CD4-positive, alpha-beta T cell treated with Interleukin-4 for 1 hour (primary cell): Measurements from ENCODE around the gene DAGLA.

Source experiments
- DNase-seq, 2 donors: peaks; one replicate each; pipeline ENCODE4 v3.0.0-alpha.2; 2020 to 2022

DAGLA gene

DNA sequence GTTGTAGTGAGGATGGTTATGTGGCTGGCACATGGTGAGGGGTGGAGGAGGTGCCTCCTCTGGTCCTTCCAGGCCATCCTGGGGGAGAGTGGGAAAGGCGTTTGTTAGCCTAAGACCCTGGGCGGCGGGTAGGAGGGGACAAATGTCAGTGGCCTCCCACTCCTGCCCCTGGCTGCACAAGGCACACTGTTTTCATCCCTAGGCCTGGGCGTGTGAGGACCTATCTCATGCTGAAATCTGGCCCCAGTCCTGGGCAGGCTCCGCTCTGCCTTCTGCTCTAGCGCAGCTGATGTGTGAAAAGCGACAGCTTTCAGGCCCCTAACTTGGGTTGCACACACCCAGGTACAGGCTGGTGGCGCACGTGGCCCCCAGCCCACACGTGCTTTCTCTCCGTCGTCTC lies 32.1 kb downstream of the DAGLA start:
- DNase-seq: no peak

DNA sequence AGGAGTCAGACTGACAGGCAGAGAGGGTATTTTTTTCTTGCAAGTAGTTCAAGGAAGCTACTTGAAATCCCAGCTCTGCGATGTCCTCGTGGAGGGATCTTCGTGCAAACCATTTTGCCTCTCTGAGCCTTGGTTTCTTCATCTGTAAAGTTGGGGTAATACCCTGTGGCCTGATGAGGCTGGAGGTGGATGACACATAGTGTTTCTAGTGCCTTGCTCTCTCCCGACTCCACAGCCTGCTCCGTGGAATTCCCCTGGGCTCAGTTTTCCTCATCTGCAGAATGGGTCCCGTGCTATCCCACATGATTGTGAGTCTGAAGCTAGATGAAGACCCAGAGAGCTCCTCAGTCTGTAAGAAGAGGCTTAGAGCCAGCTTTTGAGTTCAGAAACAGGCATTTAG lies 32.7 kb downstream of the DAGLA start:
- no peak for DNase-seq

DNA sequence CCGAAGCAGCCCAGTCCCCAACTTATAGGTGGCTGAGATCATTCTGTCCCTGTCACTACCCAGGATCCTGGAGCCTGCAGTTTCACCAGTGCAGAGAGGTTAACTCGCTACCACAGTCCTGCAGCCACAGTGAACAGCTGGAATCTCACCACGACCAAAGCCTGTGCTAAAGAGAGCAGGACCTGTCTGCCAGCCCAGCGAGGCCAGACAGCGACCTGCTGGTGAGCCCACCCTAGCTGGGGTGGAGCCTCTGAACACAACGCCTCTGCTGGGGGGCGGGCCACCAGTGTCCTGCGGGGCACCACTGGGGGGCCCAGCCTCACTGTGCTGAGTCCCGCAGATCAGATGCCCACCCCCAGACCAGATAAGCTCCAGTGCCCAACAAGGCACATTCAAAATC lies 33.3 kb downstream of the DAGLA start:
- DNase-seq: no peak

DNA sequence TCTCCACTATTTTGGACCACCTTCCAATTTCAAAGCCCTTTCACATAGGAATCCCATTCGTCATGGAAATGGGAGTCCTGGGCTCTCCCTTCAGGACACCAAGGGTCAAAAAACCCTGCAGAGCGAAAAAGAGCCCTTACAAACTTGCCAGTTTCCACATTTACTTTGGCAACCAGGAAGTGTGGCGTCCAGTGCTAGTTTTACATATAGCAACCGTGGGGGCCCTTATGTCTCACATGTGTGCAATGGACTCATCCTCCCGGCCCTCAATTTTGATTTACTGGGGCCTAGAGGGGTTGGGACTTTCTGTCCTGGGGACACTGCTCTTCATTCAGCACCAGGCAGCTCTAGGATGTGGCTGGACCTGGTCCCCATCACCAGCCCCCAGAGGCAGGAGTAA lies 33.7 kb downstream of the DAGLA start:
- no peak for DNase-seq

DNA sequence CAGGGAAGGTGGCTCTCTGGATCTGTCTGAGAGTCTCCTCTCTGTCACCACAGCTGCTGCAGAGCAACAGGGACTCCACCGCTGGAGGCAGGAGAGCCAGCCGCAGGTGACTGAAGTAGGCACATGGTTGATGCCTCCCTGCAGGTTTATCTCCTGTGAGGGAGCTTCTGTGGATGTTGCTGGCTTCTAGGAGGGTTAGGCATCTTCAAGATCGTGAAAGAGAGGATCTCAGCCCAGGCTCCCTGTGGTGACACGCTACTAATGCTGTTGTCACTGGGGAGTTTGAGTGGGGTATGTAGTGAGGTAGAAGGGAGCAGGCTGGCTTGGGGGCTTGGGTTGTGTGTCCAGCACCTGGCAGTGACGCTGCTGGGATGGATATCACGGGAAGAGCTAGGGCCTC lies 34.1 kb downstream of the DAGLA start:
- DNase-seq: no peak

DNA sequence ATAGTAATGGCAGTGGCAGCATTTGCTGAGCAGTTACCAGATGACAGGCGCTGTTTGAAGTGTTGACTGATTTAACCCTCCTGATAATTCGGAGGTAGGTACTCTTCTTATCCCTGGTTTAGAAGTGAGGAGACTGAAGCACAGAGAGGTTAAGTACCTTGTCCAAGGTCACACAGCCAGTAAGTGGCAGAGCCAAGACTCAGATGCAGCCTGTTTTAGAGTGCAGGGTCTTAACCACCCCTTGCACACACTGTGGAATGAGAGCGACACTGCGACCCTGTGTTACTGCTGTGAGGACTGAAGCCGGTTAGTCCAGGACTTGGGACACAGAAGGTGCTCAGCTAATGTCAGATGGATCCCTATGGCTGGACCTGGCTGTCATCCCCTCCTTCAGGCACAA lies 34.7 kb downstream of the DAGLA start:
- DNase-seq: no peak

DNA sequence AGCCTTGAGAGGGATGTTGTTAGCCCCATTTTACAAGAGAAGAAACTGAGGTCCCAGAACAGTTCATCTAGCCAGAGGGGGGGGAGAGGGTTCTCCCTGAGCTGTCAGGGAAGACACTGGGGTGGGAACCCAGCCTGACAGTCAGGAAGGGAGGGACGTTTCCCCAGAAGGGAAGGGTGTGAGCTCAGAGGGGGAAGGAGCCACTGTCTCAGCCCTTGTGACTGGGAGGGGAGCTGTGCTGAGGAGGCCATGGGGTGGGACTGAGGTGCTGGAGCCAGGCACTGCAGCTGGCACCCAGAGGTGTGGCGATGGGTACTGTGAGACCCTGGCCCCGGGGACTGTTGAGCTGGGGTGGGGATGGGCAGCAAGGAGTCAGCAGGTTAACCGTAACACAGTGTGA lies 35.7 kb downstream of the DAGLA start:
- peak in 1 of 2 donors; percentile 34 for DNase-seq

DNA sequence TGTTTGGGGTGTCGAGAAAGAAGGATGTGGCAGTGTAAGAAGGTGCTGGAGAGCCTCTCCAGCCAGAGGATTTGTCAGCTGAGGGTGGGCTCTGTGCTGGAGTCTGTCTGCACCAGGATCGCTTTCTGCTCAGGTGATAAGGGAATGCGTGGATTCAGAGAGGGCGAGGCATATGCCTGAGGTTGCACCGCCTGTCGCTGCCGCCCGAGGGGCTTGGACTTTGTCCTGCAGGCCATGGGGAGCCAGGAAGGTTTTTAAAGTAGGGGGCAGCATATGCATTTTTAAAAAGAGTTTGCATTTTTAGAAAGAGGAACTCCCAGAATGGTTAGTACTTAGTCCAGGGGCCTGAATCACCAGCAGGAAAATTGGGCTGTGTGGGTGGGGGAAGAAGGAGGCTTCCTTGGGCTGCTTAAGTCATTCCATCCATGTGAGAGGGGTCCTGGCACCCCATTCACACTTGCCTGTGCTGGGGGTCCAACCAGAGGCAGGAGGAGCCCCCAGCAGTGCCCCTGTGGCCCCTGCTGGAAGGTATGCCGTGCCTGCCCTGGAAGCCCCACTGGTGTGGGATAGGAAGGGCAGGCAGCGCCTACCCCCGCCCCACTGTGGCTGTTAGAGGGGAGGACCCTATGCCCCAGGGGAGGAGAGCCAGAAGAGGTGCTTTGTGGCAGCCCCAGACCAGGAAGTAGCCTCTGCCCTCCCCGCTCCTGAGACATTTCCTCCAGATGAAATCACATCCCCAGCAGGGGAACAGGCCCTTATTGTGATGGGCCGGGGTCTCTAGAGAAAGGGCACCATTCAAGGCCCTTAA lies 36.5 kb downstream of the DAGLA start:
- DNase-seq: no peak

DNA sequence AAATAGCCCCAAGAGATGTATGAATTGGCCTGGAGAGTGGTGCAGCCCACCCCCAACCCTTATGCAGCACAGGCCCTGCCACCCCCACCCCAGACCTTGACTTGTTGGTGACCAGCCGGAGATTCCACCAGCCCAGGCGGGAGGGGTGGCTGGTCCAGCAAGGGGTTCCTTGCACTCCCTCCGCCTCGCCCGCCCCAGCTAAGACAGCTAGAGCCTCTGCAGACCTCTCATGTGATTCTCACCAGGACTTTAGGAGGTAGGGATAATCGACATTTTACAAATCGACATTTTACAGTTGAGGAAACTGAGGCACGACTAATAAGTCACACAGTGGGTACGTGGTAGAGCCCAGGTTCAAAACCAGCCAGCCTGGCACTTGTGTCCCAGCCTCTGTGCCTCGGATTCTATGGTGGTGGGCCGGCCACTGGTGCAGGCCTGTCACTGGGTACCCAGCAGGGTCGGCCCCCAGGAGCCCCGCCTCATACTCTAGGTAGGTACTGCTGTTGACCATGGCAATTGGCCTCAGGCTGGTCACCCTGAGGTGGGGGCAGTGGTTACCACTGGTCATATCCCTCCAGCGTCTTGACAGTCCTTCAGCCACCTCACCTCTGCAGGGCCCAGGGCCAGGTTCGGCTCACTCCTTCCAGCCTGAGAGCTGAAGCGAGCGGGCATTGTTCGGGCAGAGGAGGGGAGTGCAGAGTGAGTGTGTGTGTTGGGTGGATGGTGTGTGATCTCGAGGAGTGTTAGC lies 37.3 kb downstream of the DAGLA start:
- no peak for DNase-seq

DNA sequence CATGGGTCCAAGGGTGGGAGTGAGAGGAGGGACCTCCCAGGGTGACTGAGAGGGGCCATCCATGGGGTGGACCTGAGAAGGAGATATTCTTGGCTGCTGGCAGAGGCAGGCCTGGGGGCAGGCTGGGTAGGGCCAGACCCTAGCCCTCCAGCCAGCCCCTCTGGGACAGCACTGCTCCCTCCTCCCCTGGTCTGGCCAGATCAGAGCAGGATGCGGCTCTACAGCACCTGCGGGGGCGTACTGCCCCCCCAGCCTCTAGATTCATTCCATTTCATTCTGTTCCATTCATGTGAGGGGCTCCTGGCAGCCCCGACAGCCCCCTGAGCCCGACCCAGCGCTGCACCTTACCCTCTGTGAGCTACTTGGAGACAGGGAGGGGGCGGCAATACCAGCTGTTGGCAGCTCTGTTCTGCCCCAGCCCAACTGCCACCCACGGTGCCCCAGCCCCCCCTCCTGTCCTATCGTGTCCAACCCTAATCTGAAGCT lies 37.9 kb downstream of the DAGLA start:
- no peak for DNase-seq

DNA sequence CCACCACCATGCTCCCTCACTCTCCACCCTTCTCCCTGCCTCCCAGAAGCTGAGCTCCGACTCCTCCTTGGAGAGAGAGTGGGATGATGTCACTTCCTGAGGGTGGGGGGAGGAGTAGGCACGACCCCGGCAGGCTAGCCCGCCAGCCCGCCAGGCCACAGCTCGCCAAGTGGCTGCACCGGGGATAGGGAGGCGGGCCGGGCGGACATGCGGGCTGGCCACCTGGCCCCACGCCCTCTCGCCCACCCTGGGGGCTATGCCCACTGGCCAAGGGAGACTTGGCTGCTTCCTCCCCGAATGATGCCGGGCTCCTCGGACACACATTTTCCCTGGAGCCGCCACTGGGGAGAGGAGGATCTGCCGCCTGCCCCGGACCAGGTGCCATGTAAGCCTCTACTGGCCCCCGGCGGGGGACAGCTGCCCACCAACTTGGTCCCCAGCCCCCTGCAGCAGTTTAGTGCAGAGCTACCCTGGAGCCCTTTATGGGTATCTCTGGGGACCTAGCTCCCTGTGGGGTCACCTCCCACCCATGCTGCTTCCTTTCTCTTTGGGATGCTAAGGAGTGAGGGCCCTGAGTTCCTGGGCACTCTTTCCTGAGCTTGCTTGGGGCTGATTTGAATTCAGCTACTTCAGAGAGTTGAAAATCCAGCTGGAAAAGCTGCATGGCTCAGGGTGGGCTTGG lies 38.6 kb downstream of the DAGLA start:
- no peak for DNase-seq

DNA sequence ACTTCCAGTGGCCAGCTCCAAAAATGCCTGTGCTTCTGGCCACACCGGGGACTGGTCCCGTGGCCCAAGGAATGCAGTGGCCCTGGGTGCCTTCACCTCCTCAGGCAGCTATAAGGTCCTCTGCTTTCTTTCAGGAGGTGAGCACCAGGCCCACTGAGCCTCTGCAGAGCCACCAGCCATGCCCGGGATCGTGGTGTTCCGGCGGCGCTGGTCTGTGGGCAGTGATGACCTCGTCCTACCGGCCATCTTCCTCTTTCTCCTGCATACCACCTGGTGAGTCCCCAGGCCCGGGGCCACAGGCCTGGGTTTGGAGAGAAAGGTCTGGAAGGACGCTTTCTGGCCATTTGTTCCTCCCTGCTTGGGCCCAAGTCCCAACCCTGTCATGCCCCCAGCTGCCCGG lies 39.8 kb downstream of the DAGLA start:
- DNase-seq: no peak

DNA sequence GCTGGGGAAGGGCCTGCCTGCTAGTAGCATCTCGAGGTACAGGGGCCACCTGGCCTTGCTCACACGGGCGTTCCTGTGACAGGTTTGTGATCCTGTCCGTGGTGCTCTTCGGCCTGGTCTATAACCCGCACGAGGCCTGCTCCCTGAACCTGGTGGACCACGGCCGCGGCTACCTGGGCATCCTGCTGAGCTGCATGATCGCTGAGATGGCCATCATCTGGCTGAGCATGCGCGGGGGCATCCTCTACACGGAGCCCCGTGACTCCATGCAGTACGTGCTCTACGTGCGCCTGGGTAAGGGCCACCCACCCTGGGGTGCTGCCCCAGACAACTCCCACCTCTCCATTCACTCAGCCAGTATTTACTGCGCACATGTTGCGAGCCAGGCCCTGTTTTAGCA lies 40.4 kb downstream of the DAGLA start:
- no peak for DNase-seq

DNA sequence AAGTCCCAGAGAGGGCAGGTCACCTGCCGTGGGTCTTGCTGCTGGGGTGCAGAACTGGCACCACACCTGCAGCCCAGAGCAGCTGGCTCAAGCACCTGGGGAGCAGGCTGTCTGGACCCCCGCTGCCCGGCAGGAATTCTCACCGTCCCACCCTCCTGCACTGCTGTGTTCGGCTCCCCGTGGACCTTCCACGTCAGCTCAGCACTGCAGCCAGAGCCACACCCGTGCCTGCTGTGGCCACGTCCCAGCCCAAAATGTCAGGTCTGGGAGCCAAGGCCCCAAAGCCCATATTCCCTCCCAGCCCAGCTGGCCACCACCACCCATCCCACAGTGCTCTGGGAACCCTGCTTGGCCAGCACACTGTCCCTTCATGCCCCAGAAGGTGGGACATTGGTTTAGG lies 44.2 kb downstream of the DAGLA start:
- DNase-seq: no peak

DNA sequence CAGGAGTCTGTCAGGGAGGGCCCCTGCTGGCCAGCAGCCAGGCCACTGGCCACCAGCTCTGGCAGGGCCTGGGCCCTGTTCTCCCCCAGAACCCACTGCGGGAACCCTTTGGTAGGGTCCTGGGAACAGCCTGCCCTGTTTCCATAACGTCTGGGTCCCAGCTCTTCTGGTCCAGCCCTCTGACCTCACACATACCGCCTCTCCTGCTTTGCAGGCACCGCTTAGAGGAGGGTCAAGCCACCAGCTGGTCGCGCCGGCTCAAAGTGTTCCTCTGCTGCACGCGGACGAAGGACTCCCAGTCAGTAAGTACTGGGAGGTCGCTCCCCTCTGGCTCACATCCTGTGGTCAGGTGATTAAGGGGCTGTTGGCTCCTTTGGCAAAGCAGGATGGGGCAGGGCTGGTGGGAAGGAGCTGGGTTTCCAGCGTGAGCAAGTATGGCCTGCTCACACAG lies 45.6 kb downstream of the DAGLA start:
- no peak for DNase-seq

DNA sequence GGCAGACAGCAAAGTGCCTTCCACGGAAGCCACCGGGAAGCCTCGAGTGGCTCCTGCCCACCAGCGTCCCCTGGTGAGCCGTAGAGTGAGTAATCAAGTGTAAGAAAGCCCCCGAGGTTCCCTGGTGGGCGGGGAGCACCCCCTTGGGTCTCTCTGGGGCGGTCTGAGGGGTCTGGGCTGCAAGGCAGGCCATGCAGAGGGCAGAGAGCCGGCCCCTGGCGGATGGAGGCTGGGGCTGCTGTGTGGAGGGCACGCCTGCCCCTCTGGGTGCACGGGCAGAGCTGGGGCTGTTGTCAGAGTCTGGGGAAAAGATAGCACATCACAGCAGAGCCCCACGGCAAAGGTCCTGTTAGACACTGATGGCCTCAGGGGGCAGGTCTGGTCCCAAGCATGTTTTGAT lies 46.6 kb downstream of the DAGLA start:
- no peak for DNase-seq

DNA sequence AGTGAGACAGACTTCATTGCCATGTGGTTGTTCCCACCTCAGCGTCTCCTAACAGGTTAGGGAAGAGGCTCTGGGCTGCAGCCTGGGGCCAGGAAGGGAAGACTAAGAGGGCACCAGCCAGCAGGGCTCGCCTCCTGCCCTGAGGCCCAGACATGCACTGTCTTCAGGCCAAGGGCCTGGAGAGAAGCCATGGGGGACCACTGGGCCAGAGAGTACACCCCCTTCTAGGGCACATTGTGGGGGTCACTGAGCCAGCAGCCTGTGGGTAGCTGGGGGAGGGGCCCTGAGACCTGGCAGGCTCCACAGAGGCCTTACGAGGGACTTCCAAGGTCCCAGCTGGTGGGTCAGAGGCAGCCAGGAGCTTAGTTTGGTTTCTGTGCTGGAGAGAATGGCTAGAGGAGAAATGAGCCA lies 47.2 kb downstream of the DAGLA start:
- no peak for DNase-seq

DNA sequence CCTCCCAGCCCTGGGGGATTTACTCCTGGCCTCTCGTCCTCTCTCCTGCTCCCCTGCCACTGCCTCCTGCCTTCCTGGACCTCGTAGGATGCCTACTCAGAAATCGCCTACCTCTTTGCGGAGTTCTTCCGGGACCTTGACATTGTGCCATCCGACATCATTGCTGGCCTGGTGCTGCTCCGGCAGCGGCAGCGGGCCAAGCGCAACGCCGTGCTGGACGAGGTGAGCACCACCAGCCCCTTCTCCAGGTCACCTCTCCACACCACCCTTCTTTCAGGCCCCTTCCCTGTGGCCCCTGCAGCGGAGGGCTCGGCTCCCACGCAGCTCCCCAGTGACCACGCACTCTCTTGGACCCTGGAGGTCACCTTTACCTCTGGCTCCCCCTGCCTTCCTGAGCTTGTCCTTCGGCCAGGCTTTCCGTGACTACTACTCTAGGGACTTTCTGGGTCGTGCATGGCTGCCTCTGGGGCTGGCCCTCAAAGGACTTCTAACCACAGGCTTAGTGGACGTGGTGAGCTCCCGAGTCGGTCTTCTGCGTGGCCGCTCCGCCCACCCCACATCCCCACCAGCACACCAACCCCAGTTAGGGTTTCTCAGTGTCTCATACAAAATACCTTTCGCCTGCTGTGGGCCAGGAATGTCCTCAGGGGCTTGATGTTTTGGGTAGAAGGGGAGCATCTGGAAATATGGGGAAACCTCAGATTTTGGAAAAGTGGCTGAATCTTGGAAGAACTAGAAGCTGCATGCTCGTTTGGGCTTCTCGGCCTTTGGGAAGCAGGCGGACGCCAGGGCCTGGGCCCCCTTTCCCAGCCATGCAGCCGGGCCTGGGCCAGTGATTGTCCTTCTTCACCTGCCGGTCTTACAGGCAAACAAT lies 48.1 kb downstream of the DAGLA start:
- DNase-seq: no peak

DNA sequence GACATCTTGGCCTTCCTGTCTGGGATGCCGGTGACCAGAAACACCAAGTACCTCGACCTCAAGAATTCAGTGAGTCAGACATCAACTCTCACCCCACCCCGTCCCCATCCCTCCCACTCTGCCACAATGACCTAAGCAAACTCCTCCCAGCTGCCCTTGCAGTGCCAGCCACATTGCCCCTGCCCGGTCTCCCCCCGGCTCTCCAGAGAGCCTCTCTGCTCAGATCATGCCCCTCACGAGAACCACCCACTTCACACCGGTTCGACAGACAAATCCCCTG lies 48.7 kb downstream of the DAGLA start:
- DNase-seq: no peak

DNA sequence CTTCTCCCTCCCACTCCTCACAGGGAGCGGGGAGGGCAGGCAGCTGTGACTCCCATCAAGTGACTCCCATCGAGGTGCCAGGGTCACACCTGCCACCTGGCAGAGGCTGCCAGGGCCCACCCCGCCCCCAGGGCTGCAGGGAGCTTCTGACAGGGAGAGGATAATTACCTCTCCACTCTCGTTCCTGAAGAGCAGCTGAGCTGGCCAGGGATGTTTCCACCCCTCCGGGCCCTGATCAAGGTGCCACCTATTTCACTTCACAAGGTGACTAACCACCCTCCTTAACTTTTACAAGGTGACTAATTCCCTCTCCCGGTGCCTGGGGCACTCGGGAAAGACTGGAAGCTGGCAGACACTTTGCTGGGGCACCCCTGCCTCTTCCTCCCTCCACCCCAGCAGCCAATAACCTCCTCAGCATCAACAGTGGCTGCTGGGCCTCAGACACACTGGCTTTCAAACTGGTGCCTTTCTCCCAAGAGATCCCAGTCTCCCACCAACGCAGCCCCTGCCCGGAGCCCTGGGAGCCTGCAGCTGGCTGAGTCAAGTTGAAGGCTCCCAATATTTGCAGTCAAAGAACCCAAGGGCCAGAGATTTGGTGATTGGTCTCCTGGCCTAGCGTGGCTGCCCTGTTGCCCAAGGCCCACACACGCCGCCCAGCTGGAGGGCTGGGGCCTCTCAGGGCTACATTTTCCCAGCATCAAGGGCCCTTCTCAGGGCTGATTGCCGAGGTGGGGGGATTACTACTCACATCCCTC lies 50.2 kb downstream of the DAGLA start:
- DNase-seq: no peak

DNA sequence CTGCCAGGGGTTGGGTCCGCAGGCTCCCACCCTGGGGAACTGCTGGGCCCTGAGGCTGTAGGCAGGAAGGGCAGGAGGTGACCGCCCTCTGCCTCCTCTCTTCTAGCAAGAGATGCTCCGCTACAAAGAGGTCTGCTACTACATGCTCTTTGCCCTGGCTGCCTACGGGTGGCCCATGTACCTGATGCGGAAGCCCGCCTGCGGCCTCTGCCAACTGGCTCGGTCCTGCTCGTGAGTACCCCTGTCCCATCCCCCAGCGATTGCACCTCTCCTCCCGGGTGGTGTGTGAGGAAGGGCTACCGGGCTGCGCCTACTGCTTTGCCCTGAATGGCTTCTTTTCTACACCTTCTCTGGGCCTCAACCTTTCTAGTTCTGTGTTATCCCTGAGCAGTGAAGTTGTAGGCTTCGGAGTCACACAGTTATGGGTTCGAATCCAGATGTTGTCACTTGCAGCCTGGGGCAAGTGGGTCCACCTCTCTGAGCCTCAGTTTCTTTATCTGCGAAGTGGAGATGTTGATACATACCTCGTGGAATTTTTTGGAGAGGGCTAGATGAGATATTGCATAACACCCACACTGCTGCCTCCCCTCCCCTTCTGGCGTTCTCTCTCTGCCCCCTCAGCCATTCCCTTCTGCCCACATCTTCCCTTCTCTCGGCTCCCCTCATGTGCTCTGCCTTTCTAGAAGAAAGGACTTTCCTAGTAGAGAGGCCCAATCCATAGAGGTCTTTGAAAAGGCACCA lies 51.2 kb downstream of the DAGLA start:
- DNase-seq: no peak
